SJCRH30 (cell line): ENCODE results near the gene GNG3. TPM values are rescaled to one million over a fixed set of nuclear protein-coding genes. Genes with fewer than 3 reads are reported as not detected.
"Not testable (repeated sequence)": the region's sequence is repeated elsewhere in the genome, so short reads cannot be mapped to it uniquely, and the experiment has no call there.

Source experiments
- DNase-seq, 2 experiments: peaks; one replicate each; pipeline ENCODE4 v3.0.0-alpha.2; 2015 to 2020
- H3K27ac ChIP-seq: fragments of 250-450 bp; sonication (Bioruptor Pico); 2 replicates; pipeline ENCODE4 v1.5.1; 2020; ENCODE audit warnings: mild to moderate bottlenecking, moderate library complexity
- H3K27me3 ChIP-seq: fragments of 250-450 bp; sonication (Bioruptor Pico); 2 replicates; pipeline ENCODE4 v1.5.1; 2020; ENCODE audit warnings: mild to moderate bottlenecking, moderate library complexity
- H3K36me3 ChIP-seq: fragments of 250-450 bp; sonication (Bioruptor Pico); 2 replicates; pipeline ENCODE4 v1.5.1; 2020; ENCODE audit warnings: mild to moderate bottlenecking, moderate library complexity
- H3K4me1 ChIP-seq: fragments of 250-450 bp; sonication (Bioruptor Pico); 2 replicates; pipeline ENCODE4 v1.5.1; 2020; ENCODE audit warnings: mild to moderate bottlenecking, moderate library complexity
- H3K4me3 ChIP-seq: fragments of 250-450 bp; sonication (Bioruptor Pico); 2 replicates; pipeline ENCODE4 v1.5.1; 2020; ENCODE audit warnings: mild to moderate bottlenecking, moderate library complexity
- H3K9me3 ChIP-seq: fragments of 250-450 bp; sonication (Bioruptor Pico); replicated peaks from 2 replicates; pipeline ENCODE4 v1.5.1; 2020; ENCODE audit warnings: mild to moderate bottlenecking, moderate library complexity
- total RNA-seq: library from RNA; depleted of rRNA; stranded (reverse); fragments of >200 nt; shearing (Covaris generic); gene quantifications from 2 replicates; pipeline ENCODE4 v1.2.3, GENCODE V29; 2014

GNG3 gene
- total RNA-seq, 1 experiment from 2014 or later, result not detected

DNA sequence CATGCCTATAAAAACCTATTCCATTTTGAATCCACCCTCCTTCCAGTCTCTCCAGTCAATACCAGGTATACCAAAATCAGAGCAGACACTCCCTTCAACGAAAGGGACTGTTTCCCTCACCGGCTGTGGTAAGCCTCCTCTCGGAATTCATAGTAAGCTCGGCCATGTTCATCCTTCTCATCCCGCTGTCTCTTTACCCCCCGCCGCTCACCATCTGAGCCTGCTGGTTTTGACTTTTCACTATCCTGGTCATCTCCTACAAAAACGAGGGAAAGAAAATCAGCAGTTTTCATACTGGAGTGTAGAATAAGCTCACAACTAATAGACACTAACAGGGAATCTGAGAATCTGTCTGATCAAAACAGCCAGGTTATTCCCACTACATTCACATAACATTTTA lies 16.7 kb downstream of the GNG3 start:
- H3K27me3 ChIP-seq, result no peaks in the 10 kb centered on the region
- H3K36me3 ChIP-seq, result peaks cover 62% of the 10 kb centered on the region
- peak overlapping the region; percentile 79 for H3K4me3 ChIP-seq
- no peak for DNase-seq
- no peaks in the 10 kb centered on the region; the same call in 1 of the 2 replicates for H3K4me1 ChIP-seq
- no peaks in the 10 kb centered on the region for H3K9me3 ChIP-seq
- no peak overlapping the region for H3K27ac ChIP-seq

DNA sequence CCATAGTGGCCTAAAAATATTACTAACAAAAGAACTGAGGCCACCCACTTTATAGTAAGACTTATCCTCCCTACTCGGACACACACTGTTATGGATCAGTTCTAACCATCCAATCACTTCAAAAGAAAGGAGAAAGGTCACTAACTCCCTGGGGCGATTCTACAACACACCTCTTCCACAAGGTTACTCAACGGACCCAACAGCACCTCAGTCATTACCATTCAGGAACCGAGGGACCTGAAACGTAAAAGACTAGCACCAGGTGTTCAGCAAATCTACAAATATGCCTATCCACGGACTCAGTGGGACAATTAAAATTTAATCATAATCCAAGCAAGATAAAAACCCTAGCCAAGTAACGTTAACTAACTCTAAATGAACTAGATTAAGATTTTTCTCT lies 18.2 kb downstream of the GNG3 start:
- Histone ChIP-seq H3K9me3 (no peaks in the 10 kb centered on the region), H3K27ac (no peak overlapping the region), H3K4me1 (no peaks in the 10 kb centered on the region; the same call in 1 of the 2 replicates), H3K36me3 (peaks cover 51% of the 10 kb centered on the region), H3K4me3 (peak overlapping the region; percentile 79), H3K27me3 (no peaks in the 10 kb centered on the region)
- DNase-seq, result no peak

DNA sequence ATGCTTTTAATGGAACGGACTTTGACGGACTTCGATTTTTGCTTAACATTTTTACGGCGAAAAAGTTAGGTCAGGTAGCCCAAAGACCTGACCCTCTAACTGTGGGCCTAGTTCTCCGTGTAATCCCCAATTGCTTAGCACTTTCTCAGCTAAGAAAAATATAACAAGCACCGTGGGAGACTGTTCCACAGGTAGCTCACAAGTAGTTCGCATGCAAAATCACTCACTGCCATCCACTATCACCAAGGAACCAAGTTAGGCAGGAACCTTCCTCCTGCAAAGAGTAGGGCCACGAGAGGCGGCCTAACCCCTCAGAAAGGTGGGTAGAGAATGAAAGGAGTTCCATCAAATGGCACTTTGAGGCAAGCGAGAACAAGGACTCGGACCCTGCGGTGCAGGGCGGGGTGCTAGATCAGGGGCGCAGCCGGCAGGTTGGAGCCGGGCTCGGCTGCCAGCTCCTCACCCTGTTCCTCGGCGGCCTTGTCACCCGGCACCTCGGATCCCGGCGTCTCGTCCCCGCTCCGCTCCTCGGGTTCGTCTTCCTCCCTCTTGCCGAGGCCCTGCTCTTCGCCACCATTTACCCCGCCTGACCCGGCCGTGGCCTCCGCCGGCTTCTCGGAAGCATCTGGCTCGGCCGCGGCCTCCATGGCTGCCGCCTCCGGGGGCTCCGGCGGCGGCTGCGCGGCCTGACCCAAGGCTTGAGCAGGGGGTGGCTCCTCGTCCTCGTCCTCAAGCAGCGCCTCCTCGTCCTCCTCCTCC lies 18.9 kb downstream of the GNG3 start:
- Histone ChIP-seq H3K27ac (no peak overlapping the region; the same call in 1 of the 2 replicates), H3K4me1 (no peaks in the 10 kb centered on the region; the same call in 1 of the 2 replicates), H3K36me3 (peaks cover 49% of the 10 kb centered on the region), H3K4me3 (peak overlapping the region; percentile 79), H3K9me3 (no peaks in the 10 kb centered on the region), H3K27me3 (no peaks in the 10 kb centered on the region)
- peak in 1 of 2 experiments; percentile 18 for DNase-seq

DNA sequence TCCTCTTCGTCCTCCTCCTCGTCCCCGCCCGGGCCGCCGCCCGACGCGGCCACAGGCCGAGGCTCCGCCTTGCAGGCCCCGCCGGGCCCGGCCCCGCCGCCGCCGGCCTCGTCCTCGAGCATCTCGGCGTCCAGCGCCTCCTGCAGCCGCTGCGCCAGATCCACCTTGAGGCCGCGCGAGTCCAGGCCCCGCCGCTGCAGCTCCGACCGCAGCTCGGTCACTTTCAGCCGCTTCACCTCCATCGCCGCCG lies 19.4 kb downstream of the GNG3 start:
- Histone ChIP-seq H3K27ac (peak overlapping the region; percentile 93; the same call in 1 of the 2 replicates), H3K36me3 (peaks cover 44% of the 10 kb centered on the region), H3K4me1 (no peaks in the 10 kb centered on the region; the same call in 1 of the 2 replicates), H3K9me3 (no peaks in the 10 kb centered on the region), H3K4me3 (peak overlapping the region; percentile 79), H3K27me3 (no peaks in the 10 kb centered on the region)
- DNase-seq, result no peak

DNA sequence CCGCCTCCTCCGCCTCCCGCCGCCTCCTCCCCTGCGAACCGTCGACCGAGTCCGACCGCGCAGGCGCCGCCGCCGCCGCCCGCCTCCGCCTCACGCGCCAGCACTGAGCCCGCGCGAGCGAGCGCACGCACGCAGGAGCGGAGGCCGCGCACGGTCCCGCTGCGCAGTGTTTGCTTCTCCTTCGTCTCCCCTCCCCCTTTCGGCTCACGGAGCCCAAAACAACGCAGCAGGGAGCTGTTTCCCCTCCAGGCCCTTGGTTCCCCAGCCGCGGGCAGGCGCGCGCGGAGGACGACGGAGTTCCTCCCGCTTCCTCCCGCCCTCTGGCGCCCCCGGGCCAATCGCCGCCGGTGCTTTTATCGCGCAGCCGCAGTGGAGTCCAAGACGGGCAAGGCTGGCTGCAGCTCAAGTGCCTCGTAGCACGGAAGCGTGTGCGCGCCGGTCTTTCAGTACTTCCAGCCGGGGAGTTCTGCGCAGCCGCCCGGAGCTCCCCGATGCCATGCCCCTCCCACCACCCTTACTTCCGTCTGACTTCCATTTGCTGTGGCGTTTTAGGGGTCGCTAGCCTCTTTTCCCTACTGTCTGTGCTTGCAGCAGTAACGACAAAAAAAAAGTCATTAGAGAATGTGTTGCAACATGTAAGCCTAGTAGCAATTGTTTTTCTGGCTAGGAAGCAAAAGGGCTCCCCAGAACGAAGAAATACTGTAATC lies 19.8 kb downstream of the GNG3 start, which contains the start of gene HNRNPUL2:
Gene HNRNPUL2, minus strand, starts transcription at position 293 of the 707 bp plus-strand sequence. CDS start 301 bp downstream, outside the sequence.
- H3K36me3 ChIP-seq, result peaks cover 39% of the 10 kb centered on the region
- DNase-seq, result peak; percentile 98 to 99
- H3K27ac ChIP-seq, result peak within 1 kb of the TSS; percentile 93
- H3K4me1 ChIP-seq, result no peaks in the 10 kb centered on the region; the same call in 1 of the 2 replicates
- H3K4me3 ChIP-seq, result peak within 1 kb of the TSS; percentile 79
- no peaks in the 10 kb centered on the region for H3K9me3 ChIP-seq
- H3K27me3 ChIP-seq, result no peaks in the 10 kb centered on the region

DNA sequence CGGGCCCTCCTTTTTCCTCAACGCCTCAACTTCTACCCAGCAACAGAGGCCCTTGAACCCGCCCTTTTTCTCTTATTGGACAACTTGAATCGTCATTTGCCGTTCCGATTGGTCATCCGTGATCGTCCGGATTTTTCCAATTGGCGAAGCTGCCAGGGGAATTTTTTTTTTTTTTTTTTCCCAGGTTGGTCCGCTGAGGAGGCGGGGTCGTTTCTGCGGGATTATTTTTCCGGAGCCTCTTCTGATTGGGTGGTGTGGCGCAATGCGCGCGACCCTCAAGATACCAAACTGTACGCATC lies 20.3 kb downstream of the GNG3 start:
- H3K4me1 ChIP-seq, result no peaks in the 10 kb centered on the region; the same call in 1 of the 2 replicates
- no peaks in the 10 kb centered on the region for H3K9me3 ChIP-seq
- no peaks in the 10 kb centered on the region for H3K27me3 ChIP-seq
- peaks cover 34% of the 10 kb centered on the region for H3K36me3 ChIP-seq
- DNase-seq, result peak; percentile 94 to 98
- H3K4me3 ChIP-seq, result peak overlapping the region; percentile 79
- H3K27ac ChIP-seq, result peak overlapping the region; percentile 93

DNA sequence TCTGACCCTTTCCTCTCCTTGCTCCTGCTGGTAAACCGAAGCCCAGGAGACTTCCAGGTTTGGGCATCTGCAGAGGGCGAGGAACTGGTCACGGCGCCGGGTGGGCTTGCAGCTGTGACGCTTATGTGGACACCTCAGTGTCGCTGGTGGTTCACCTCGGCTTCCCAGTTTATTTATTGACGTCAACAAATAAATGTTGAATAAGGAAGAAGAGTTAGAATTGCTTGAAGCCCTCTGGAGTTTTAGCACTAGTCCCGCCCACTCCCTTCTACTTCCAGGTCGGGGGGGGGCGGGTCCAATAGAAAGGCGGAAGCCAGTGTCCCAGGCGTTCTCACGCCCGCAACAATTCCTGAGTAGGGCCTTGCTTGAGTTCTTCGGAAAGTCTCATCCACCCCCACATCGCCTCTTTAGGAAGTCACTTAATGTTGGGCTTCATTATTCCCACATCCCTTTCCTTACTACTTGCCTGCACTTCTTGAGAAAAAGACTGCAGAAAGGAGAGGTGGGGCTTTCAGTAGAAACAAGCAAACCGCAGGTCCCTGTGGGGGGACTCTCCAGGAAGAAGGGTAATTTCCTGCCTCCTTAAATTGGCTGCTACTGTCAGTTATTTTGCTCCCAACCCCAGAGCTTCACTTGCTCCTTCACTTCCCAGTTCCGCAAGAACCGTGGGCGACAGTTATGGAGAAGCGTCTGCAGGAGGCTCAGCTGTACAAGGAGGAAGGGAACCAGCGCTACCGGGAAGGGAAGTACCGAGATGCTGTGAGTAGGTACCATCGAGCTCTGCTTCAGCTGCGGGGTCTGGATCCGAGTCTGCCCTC lies 20.9 kb downstream of the GNG3 start, which contains the start of gene TTC9C:
Gene TTC9C, plus strand, starts transcription at position 316 of the 818 bp plus-strand sequence. Its CDS starts 363 bp downstream, at position 679.
- H3K4me3 ChIP-seq, result peak within 1 kb of the TSS; percentile 79
- peak; percentile 87 to 91 for DNase-seq
- H3K9me3 ChIP-seq, result no peaks in the 10 kb centered on the region
- peak within 1 kb of the TSS; percentile 93 for H3K27ac ChIP-seq
- H3K27me3 ChIP-seq, result no peaks in the 10 kb centered on the region
- H3K36me3 ChIP-seq, result peaks cover 33% of the 10 kb centered on the region
- no peaks in the 10 kb centered on the region; the same call in 1 of the 2 replicates for H3K4me1 ChIP-seq

DNA sequence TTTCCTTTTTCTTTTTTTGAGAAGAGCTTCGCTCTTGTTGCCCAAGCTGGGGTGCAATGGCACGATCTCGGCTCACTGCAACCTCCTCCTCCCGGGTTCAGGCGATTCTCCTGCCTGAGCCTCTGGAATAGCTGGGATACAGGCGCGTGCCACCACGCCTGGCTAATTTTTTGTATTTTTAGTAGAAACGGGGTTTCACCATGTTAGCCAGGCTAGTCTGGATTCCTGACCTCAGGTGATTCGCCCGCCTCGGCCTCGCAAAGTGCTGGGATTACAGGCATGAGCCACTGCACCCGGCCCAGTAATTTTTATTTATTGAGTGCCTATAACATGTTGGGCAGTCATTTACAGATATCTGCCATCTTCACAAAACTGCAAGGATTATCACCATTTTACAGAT lies 22.6 kb downstream of the GNG3 start:
- not testable (repeated sequence) for H3K27me3 ChIP-seq, H3K9me3 ChIP-seq, H3K27ac ChIP-seq, H3K4me1 ChIP-seq, H3K4me3 ChIP-seq, DNase-seq
- H3K36me3 ChIP-seq, result peaks cover 22% of the 10 kb centered on the region

DNA sequence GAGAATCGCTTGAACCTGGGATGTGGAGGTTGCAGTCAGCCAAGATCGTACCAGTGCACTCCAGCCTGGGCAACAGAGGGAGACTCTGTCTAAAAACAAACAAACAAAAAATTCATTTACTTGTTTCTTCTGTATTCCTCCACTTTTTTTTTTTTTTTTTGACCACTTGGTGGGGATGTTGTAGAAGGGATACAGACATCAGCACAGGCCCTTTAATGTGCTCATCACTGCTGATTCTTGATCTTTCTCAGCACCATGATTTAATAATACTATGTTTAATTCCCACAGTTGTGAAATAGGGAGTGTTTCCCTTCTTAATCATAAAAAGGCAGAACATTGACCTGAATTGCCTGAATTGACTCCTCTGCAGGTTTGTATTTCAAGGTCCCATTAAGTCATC lies 25.4 kb downstream of the GNG3 start:
- Histone ChIP-seq H3K9me3 (no peaks in the 10 kb centered on the region), H3K27me3 (no peaks in the 10 kb centered on the region), H3K4me3 (no peak overlapping the region), H3K27ac (no peak overlapping the region), H3K4me1 (no peaks in the 10 kb centered on the region), H3K36me3 (peaks cover 25% of the 10 kb centered on the region)
- no peak for DNase-seq

DNA sequence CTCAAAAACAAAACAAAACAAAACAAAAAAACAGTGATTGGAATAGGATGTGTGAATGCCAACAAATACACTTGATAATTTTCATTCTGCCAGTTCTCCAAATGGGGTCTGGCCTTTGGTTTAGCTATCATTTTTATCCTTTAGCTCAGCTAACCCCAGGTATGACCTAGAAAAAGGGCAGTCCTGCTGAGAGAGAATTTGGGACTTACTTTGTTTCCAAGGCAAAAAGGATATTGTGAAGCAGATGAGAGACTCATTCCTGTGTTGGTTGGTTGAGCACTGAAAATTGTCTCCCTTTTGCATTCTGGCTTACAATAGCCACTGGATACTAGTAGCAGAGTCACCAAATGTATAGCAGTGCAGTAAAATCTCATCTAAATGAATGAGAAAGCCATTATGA lies 29.7 kb downstream of the GNG3 start:
- Histone ChIP-seq H3K36me3 (peaks cover 39% of the 10 kb centered on the region), H3K27me3 (no peaks in the 10 kb centered on the region), H3K9me3 (no peaks in the 10 kb centered on the region), H3K4me3 (no peak overlapping the region), H3K4me1 (no peaks in the 10 kb centered on the region), H3K27ac (no peak overlapping the region)
- DNase-seq, result no peak

DNA sequence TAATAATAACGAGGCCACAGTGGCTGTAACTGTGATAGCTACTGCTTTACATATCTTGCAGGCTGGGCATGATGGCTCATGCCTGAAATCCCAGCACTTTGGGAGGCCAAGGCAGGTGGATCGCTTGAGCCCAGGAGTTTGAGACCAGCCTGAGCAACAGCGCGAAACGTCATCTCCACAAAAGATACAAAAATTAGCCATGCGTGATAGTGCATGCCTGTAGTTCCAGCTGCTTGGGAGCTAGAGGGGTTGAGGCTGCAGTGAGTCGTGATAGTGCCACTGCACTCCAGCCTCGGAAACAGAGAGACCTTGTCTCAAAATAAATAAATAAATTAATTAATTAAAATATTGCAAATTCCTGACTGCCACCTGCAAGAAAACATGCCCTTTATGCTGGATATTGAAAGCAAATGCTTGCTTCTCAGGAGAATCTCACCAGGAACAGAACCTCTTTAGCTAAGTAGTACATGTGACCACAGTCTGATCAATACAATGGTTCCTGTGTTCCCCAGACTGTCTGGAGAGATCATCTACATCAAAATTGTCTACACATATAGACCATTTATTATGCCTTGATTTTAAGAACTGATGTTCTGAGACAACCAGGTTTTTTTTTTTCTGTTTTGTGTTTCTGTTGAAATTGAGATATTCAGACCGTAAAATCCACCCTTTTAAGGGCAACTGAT lies 40.1 kb downstream of the GNG3 start:
- H3K9me3 ChIP-seq, result no peaks in the 10 kb centered on the region
- H3K27me3 ChIP-seq, result no peaks in the 10 kb centered on the region
- no peak overlapping the region for H3K27ac ChIP-seq
- DNase-seq, result no peak
- no peak overlapping the region for H3K4me3 ChIP-seq
- no peaks in the 10 kb centered on the region for H3K4me1 ChIP-seq
- H3K36me3 ChIP-seq, result no peaks in the 10 kb centered on the region

DNA sequence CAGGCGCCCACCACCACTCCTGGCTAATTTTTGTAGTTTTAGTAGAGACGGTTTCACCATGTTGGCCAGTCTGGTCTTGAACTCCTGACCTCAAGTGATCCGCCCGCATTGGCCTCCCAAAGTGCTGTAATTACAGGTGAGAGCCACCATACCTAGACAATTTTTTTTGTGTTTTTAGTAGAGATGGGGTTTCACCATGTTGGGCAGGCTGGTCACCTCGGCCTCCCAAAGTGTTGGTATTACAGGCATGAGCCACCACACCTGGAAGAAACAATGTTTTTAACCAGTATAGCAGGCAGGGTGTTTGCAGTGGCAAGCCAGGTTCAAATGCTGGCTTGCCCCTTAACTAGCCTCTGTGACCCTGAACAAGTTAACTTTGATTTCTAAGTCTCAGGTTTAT lies 42.5 kb downstream of the GNG3 start:
- H3K27me3 ChIP-seq, H3K36me3 ChIP-seq, DNase-seq, H3K27ac ChIP-seq, H3K4me1 ChIP-seq, H3K9me3 ChIP-seq, H3K4me3 ChIP-seq: not testable (repeated sequence)

DNA sequence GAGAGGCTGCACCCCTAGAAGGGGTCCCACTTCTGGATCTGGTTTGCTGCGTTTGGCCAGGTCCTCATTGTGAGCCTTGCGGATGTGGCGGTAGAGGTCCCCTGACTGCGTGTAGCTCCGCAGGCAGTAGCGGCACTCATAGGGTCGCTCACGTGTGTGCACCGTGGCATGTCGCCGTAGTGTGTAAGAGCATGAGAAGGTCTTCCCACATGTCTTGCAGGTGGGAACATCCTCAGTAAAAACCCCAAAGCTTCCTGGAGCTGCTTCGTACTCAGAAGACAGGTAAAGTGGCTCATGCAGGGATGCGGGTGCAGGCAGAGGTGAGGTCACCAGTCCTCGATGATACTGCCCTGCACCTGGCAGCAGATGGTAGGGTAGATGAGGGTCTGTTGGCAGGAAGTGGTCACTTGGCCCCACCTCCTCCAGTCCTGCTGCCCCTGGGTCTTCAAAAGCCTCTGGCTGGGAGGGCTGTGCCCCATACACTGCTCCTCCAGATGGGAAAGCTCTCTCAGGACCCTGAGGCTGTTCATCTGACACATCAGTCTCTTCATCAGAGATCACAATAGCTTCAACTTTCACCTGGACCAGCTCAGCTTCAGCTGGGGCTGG lies 44.8 kb downstream of the GNG3 start:
- Histone ChIP-seq H3K36me3 (no peaks in the 10 kb centered on the region), H3K27ac (no peak overlapping the region), H3K27me3 (no peaks in the 10 kb centered on the region), H3K4me3 (no peak overlapping the region), H3K9me3 (no peaks in the 10 kb centered on the region), H3K4me1 (peaks cover 6% of the 10 kb centered on the region; the same call in 1 of the 2 replicates)
- no peak for DNase-seq
